Measurements from ENCODE around the gene PRICKLE4.

The PRICKLE4 gene, protein sequence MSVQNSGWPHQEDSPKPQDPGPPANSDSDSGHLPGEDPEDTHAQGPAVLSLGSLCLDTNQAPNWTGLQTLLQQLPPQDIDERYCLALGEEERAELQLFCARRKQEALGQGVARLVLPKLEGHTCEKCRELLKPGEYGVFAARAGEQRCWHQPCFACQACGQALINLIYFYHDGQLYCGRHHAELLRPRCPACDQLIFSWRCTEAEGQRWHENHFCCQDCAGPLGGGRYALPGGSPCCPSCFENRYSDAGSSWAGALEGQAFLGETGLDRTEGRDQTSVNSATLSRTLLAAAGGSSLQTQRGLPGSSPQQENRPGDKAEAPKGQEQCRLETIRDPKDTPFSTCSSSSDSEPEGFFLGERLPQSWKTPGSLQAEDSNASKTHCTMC

GRCh38 chr6:41780551-41781365 is at the start of gene PRICKLE4:
Gene PRICKLE4, plus strand, starts transcription at chr6:41780782. Its CDS starts 2,692 bp downstream, at chr6:41783474.
- no peak for DNase-seq (ENCODE audit: low read depth)

DNA sequence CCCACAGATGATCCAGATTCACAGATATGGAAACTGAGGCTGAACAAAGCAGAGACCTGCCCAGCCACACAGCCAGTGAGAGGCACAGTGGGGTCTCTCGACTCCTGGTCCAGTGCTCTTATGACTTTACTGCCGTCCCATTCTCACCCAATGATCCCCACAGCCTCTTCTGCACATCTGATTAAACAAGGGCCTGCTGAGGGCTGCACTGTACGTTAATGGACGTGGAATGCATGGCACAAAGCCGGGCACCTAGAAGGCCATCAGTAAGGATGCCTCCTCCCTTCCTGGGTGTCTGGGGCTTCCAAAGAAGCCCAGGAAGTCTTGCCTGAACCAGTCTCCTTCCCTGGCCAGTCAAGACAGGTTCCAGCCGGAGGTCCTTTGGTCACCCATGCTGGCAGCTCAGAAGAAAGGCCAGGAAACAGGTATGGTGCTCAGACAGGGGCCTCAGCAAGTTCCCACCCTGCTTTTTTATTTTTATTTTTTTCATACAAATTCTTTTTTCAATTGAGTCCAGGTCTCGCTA is 49.0 kb upstream of the PRICKLE4 start:
- no peak for DNase-seq (ENCODE audit: low read depth)

DNA sequence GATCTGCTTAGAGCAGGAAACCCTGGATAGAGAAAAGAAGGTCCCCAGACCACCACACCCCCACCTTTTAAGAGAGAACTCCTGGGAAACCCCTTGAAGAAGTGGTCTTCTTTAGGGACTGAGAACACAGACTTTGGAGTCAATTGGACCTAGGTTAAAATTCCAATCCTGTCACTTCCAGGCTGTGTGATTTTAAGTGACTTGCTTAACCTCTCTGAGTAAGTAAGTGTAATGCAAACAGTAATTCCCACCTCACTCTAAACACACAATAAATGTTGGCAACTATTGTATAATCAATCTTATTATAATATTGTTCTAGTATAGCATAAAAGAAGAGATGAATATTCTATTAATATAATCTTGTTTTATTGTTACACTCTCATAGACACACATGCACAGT is 48.4 kb upstream of the PRICKLE4 start:
- no peak for DNase-seq (ENCODE audit: low read depth)

DNA sequence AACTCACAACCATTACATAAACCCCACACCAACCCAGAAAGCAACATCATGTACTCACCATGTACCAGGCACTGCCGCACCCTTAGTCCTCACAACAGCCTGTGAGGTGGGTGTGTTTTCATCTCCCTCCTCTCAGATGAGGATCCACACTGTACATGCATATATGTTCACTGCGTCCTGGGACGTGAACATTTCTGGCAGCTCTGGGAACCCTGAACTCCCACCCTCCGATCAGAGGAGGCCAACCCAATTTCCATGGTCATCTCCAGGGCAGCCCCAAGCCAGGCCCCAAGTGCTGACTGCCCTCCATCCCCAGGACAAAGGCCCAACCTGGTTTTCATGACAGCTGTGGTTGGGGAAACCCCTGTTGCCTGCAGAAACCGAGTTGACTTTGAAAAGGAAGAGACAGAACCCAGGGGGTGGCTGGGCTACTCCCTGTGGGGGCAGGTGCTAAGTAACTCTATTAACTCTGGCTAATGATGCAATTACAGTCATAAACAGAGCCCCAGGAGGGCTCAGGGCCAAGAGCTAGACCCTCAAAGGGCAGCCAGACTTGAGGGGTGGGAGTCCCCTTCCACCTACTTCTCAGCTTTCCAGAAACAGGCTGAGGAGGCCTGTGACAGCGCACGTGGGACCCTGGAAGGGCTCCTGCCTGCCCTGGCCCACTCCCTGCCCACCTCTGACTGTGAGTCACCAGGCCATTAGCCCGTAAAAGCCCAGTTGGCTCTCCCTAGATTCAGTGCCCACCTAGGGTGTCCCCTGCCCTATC is 47.8 kb upstream of the PRICKLE4 start:
- peak; percentile 49 for DNase-seq (ENCODE audit: low read depth)

- DNase-seq (ENCODE audit: low read depth): no peak
Observed at GRCh38 chr6:41733360-41733706, 47.2 kb upstream of the PRICKLE4 start.

DNA sequence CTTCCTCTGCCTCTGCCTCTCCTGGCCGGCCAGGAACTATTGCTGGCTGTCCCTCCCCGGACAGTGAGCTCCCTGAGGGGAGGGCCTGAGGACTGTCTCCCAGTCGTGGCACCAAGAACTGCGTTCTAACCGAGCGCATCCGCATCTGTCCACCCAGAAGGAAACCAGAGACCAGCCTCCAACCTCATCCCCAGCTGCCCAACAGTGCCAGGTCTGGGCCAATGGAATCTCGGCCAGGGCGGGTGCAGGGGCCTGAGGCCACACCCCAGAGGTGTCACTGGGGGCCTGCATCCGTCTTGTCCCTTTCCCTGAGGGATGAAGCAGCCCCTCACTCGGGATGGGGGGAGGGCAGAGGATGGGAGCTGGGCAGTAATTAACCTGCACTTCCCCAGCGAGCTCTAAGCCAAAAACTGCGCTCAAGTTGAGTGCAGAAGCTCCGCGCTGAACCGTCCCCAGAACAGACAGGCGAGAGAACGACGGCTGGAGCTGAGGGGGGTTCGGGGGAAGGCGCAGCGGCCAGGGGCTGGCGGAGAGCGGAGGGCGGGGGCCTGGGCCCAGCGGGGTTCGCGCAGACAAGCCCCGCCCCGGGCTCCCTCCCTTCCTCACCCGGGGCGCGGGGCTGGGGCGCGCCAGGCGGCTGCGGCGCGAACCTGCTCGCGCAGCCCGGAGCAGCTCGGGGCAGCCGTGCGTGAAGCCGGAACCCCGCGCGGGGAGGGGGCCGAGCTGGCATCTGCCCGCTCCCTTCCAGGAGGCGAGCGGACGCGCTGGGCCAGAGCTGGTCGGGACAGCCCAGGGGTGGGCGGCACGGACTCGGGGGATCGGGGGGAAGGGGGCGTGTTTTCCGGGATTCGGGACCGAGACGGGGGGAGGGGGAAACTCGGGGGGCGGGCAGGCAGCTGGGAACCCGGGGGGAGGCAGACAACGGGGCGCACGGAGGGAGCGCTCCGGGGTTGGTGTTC is 46.6 kb upstream of the PRICKLE4 start:
- DNase-seq (ENCODE audit: low read depth): peak; percentile 52

DNA sequence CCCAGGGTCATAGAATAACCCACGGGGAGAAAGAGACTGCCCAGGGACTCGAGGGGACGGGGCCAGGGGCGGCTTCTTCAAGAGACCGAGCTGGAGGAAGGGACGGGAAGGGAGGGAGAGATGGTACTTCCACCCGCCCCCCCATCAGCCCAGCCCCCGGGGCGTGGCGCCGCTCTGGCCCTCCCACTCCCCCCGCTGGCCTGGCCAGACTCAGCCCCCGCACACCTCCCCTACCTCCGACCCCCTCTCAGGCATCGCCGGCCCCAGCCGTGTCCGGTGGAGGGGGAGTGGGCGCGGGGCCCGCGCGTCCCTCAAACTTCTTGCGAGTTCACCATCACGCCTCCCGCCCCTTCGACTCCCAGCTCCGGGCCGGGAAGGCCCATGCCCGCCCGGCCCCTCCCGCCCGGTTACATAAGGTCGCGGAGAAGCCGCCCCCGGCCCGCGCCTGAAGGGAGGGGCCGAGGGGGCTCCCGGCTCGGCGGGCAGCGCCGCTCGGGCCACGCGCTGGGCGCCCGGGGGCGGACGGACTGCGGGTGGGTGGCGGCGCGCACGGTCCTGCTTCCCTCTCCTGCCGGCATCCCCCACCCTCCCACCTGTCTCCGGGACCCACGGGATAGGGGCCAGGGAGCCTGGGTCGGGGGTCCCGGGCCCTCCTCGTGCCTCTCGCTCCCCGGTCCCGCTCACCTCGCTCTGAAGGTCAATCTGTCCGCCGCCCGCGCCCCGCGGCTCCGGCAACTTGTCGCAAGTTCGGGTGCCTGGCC is 45.7 kb upstream of the PRICKLE4 start:
- DNase-seq (ENCODE audit: low read depth): peak; percentile 58

- DNase-seq (ENCODE audit: low read depth): peak; percentile 89
Observed at GRCh38 chr6:41735427-41736185, 45.0 kb upstream of the PRICKLE4 start, which contains the start of gene TFEB. Gene TFEB, minus strand, starts transcription at chr6:41735608. Its CDS starts 44,395 bp downstream, at chr6:41691213.

DNA sequence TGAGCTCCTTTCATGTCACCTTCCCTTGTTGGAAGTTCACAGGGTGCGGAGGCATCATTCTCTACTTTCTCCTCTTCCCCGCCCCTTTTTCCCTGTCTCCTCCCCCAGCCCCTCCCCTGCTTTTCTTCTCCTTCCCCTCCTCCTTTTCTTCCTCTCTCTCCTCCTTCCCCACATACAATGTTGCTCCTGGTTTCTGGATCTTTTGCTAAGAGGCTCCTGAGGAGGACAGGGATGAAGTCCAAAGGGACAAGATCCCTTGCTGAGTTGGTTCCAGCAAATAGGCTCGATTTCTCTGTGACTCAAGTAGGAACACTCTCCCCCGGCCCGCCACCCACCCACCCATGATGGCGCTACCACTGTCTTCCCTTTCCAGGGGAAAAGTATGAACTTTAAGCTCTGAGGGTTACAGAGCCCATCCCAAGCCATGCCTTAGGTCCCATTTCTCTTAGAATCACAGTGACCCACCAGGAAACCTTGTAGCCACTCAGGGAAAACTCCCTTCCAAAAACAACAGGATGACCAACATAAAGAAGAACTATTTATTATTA is 44.3 kb upstream of the PRICKLE4 start:
- DNase-seq (ENCODE audit: low read depth): no peak

- no peak for DNase-seq (ENCODE audit: low read depth)
Observed at GRCh38 chr6:41736800-41737555, 43.6 kb upstream of the PRICKLE4 start.

- no peak for DNase-seq (ENCODE audit: low read depth)
Observed at GRCh38 chr6:41737591-41738130, 42.9 kb upstream of the PRICKLE4 start.

GRCh38 chr6:41739041-41739440 is 41.5 kb upstream of the PRICKLE4 start:
- no peak for DNase-seq (ENCODE audit: low read depth)

DNA sequence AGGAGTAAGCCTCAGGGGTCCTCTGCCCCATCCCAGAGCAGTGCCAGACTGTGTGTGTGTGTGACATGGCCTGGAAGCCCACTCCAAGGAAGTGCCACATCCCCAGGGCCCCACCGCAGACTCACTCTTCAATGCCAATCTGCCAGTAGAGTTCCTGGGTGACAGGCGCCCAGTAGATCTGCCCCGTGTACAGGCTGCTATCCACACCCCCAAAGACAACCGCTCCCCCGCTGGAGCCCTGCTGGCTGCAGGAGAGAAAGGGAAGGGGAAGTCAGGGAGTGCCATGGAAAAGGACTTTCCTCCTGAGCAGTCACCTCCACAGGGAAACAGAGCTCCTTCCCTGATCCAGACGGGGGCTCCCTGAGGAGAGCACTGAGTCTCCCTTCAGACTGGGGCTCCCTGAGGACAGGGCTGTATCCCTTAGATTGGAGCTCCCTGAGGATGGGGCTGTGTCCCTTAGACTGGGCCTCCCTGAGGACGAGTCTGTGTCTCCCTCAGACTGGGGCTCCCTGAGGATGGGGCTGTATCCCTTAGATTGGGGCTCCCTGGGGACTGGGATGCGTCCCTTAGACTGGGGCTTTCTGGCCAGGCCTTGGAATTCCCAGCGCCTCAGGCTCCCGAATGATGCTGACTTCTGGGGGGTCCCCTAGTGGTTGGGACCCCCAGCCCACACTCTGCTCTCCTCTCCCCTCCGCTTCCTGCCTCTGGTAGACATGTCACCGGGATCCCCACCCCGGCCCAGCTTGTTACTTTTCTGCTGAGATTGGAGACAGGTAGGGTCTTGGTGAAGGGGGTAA is 40.0 kb upstream of the PRICKLE4 start:
- no peak for DNase-seq (ENCODE audit: low read depth)

DNA sequence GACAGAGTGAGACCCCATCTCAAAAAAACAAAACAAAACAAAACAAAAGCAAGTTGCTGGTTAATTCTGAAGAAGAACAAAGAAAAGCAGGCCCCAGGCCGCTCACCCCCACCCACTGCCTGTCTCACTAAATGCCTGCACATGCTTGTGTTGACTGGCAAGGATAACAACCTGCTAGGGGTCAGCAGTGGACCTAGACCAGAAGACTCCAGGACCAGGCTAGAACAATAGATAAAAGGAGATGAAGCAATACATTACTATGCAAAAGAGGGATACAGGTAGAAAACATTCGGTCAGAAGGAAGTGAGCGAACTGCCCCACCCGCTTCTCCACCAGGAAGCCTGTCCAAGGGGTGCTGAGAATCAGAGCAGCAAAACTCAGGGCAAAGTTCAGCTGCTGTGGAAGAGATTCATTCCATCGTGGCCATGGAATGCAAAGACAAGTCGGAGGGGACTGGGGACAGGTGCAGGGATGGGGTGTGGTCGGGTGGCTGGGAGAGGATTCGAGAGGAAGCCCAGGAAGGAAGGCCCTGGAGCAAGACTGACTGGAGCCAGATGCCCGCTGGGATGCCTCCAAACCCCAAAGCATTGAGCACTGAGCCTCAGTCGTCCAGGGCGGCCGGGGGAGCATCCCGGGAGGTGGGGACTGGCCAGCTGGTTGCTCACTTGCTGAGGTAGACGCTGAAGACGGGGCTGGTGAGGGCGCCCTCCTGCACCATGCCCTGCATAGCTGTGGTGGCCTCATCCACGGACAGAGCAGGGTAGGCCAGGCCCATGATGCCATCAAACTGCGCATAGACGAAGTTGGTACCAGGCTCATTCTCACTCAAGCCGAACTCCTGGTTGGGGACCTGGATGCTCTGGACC is 38.7 kb upstream of the PRICKLE4 start:
- DNase-seq (ENCODE audit: low read depth): no peak

DNA sequence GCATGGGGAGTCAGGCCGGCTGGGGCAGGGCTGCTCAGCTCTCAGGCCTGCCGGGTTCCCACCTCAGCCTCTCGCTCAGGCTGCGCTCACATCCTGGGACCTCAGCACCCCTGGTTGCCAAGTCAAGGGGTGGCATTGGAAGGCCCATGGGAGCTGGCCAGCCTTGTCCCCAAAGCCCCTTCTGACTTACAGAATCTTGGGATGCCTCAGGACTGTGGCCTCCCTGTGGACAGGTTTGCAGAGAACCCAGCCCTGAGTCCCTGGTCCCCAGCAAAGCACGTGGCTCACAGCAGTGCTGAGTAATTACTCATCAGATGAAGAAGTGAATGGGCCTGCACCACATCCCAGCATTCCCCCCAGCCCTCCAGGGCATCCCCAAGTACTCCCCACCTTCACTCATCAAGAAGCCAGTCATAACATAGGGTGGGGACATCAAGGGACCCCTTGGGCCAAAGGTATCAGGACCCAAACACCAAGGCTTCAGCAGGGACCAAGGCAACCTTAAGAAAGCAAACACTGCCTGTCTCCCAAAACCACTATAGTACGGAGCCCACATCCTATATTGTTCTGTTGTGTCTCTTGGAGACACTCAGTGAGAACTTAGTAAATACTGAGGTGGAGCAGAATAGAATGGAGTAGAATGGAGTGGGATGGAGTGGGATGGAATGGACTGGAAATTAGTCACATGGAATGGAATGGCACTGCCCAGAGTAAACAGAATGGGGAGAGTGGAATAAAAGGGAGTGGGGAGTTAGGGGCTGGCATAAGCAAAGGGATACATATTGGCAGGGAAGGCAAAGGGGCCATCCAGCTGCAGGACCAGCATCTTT is 37.0 kb upstream of the PRICKLE4 start:
- DNase-seq (ENCODE audit: low read depth): no peak
